Activated CD4-positive, alpha-beta T cell treated with anti-CD3 and anti-CD28 coated beads, Interleukin-2, amount 50 U/mL, for 24 hours (primary cell): ENCODE measurements around the gene ADGRD1.

Experiments
- DNase-seq, 2 donors: peaks; one replicate each; pipeline ENCODE4 v3.0.0-alpha.2; 2020; ENCODE audit warnings: low read depth in 1 of 2, low spot score in 1 of 2

The ADGRD1 gene

DNA sequence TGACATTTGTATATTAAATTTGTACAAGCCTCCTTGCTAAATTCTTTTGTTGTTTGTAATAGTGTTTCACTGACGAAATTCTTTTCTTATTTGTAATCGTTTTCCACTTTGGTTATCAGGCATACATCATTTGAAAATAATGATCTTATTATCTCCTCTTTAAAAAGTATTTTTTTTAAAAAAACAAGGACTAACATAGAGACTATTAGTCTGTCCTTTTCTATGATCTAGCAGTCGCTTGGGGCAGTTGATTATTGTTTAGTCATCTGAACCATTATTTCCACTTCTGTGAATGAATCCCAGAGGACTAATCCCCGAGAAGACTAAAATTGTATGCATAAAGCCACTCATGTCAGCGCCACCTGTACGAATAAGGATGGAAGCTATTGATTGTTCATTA is 11.5 kb downstream of the ADGRD1 start:
- no peak for DNase-seq

DNA sequence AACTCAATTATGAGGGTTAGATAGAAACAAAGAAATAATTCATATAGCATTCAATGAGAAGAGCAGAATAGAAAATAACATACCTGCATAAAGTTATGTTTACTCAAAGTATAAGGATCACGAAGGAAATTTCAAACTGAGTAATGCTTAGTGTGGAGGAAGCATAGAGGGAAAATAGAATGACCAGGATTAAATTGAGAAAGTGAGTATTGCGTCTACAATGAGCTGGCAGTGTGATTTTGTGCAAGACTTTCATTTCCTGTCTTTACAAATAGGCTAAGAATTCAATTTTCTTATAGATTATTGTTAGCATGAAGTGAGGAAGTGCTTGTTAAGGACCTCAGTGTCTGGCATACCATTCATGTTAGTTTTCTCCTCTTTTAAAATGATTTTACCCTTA is 12.0 kb downstream of the ADGRD1 start:
- DNase-seq: no peak

DNA sequence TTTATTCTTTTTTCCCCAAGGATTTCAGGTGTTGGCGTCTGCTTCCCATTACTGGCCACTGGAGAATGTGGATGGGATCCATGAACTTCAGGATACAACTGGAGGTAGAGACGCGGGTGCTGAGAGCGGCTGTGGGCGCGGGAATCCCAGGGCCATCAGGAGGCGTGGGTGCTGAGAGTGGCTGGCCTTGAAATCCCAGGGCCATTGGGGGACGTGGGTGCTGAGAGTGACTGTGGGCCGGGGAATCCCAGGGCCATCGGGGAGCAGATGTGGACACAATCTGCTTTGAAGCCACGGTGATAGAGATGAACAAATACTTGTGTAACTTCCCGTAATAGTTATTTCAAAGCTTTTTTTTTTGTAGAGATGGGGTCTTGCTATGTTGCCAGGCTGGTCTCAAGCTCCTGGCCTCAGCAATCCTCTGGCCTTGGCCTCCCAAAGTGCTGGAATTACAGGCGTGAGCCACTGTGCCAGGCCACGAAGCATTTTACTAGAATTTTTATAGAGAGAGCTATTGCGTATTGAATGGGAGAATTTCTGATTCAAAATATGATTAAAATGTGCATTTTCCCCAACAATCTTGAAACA is 12.8 kb downstream of the ADGRD1 start:
- DNase-seq: no peak

DNA sequence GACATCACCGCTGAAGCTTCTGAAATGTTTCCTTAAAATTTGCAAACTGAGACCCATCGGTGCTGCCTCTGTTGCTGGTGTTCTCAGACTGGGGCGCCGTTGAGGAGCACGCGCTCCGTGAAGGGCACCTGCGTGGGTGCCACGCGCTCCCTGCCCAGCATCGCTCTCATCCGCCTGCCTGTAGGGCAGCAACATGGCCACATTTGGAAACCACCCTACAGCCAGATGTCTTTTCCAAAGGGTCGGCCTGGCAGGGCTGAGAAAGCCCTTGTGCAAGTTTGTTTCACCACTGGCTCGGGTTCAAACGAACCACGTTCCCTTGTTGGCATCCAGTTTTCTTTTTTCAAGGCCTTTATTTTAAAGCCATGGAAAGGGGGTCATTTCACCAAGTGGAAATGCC is 13.9 kb downstream of the ADGRD1 start:
- DNase-seq: no peak

DNA sequence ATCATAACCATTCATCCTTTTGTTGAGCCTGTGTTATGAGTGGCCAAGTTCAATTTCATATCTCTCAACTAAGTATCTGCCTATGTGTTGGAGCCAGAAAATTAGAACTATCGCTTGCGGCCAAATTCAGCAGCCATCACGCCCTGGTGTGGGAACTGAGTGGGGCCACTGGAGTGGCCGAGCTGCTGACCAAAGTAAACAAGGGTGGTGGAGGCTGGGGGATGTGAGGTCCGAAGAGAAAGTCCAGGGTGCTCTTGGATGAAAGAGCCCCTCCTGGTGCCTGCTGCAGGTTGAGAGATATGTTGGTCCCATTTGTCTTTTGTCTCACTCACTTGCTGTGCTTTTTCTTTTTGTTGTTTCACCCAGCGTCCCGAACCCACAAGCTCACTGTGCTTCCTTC is 14.9 kb downstream of the ADGRD1 start:
- DNase-seq: no peak

DNA sequence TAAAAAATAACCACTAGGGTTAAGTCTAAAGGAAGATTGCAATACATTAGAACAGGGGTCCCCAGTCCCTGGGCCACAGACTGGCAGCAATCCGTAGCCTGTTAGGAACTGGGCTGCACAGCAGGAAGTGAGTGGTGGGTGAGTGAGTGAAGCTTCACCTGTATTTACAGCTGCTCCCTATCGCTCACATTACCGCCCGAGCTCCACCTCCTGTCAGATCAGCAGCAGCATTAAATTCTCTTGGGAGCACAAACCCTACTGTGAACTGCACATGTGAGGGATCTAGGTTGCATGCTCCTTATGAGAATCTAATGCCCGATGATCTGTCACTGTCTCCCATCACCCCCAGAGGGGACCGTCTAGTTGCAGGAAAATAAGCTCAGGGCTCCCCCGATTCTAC is 15.5 kb downstream of the ADGRD1 start:
- DNase-seq: no peak

DNA sequence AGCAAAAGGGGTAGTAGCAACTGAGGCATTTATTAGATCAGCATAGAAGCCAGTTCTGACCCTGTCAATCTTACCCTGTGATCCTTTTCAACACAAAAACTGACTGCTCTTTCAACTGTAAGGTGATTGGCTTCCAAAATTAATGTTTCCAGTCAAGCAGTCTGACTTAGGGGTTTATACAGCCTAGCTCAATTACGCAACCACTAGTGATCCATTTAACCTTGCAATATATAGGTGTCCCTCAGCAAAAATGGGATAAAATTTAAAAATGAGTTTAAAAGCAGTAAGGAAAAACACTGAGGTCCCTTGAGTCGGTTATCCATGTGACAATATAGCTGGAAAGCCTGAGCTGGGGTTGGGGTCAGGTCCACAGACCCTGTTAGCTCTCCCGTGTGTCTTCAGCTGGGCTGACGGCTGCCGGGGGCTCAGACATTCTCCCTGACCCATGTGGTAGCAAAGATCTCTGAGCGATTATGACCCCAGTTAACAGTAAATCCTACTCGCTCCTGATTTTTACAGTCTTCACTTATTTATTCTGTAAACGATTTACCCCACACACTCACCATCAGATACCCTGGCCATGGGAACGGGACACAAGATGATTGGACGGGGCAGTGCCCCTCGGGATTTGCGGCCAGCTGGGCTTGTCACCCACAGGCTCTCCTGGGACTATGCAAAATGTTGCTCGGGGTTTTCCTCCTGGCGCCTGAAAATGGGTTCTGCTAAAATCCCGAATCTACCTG is 16.6 kb downstream of the ADGRD1 start:
- DNase-seq: no peak

DNA sequence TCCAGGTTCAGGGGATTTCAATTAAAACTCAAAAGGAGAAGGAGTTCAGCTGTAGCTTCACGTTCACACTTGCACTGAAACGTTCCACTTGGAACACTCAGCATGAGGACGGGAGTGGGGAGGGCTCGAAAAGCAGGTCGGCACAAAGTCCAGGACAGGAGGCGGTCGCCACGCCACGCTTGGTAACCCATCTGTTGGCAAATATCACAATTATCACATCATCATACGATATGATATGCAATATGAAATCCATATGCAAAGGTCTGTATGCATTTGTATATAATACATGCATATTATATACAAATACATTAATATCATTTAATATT is 17.2 kb downstream of the ADGRD1 start:
- no peak for DNase-seq

DNA sequence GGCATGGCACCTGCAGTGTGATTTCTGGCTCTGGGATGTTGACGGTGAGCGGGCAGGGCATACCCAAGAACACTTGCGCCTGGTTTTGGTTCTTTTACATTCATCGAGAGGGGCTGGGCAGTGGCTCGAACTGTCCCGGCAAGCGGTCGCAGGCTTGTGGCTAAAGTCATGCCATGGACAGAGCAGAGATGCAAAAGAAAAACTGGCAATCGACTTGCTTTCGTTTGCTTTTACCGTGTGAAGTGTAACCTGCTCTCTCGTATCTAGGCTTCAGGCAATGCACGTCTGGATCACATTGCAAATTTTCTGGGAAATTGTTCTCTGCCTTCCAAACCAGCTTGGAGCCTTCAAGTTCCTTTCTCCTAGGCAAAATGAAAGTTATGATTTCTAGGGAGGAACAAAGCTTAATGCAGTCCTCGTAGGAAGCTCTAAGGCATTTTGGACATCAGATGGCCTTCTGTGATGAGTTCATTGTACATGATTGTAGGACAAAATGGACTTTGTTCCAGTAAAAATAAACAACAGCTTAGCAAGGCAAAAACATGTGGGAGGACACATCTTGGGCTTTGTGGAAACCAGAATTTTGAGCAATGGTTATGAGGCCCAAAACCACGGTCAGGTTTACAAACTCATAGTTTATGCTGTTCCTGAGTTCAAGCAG is 18.3 kb downstream of the ADGRD1 start:
- DNase-seq: no peak

DNA sequence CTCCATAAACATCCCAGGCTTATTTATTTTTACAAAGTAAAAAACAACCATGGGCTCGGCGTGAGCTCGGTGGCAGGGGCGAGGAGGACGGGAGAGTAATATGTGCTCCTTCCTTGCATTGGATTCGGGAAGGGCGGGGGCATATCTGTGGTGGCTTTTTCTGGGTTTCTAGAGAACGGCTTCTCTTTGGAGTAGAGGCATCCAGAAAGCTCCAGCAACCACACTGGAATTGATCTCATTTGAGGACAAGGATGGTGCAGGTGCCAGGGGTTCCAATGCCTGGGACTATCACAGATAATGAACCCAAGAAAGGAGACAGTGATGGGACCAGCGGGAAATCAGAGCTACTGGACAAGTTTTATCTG is 18.9 kb downstream of the ADGRD1 start:
- DNase-seq: no peak

DNA sequence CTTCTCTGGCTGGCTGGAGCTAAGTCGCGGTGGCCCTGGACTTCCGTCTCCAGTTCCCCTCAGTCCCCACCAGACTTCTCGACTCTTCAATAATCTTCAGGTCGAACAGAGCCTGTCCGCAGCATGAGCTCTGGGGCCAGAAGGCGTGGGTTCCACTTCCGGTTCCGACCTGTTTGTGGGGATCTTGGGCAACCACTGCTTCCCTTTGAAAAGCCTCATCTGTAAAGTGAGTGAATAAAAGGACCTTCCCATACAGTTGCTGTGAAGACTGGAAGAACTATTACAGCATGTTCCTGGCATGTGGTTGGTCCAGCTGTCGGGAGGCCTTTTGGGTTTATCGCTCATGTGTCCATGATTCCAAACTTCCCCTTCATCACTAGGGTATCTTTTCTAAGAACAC is 19.4 kb downstream of the ADGRD1 start:
- no peak for DNase-seq

DNA sequence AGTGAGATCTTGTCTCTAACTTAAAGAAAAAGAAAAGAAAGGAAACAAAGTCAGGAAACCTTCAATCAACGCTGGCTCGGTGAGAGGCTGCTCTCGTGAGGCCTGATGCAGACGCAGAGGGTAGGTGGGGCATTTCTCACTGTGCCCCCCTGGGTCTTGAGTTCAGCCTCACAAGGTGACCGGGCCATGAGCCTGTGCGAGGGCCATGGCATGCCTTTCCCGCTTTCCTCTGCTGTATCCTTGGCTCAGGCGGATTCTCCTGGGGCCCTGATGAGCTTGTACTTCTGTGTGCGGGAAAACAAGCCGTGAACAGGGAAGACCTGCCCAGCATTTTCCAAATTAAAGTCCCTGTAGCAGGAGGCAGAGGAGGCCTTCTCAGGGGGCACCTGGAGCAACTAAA is 20.2 kb downstream of the ADGRD1 start:
- DNase-seq: no peak

DNA sequence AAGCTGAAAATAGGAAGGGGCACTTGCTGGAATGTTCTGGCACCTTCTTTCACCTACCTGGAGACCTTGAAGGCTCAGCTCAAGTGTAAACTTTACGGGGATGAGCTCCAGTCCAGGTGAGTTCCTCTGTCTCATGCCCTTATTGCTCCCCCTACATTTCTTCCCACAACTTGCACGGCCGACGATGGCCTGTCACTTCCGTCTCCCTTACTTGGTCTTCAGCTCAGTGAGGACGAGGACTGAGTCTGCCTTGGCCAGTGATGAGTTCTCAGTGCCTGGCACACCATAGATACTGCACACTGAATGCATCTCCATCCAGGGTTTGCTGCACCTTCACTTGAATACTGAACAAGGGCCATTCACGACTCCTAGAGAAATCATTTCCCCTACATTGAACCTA is 21.4 kb downstream of the ADGRD1 start:
- no peak for DNase-seq

DNA sequence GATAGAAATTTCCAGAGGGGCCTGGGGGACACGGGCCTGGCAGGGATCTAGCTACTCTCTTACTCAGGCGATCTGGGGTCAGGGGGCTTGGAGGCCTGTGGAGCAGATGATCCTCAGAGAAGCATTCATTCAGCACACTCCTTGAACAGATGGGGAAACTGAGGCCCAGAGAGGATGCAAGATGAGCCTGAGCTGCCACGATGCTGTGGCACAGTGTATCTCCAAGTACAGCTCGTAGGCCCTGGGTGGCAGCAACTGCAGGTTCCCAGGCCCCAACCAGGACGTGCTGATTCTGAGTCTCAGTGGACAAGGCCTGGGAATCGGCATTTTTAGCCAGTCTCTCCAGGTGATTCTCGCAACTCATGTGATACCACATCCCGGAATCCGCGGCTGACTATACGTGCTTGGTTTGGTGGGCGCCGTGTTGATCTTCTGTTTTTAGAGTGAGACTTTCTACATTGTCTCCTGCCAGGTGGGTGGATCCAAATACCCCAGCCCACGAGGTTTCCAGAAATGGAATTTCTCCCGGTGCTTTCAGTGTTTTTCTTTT is 22.5 kb downstream of the ADGRD1 start:
- DNase-seq: no peak

DNA sequence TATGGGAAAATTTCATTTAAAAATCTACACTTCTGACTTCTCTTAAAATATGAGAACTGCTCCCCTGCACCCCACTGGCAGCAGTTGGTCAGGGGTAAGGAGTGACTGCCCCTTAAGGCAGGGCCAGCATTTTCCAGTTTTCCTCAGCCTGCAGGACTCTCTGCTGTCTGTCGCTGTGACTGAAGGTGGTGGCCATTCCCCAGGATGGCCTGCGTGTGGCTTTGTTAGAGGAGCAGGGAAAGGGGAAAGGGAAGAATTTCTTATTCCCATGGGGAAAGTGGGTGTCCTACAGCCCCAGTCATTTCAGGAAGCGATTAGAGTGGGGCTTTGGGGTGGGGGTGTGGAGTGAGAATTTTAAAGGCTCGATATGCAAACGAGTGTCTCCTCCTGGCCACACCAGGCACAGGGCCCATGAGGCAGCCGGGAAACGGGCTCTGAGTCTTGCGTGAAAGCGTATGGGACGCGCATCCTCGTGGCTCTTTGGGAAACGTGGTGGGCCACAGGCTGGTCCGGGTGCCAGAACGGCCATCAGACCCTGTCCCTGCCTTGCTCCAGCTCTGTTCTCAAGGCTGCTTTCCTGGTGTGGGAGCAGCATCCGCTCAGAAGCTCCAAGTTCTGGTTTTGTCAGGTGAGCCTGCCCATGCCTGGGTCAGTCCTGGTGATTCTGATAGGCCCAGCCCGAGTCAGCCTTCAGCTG is 23.5 kb downstream of the ADGRD1 start:
- no peak for DNase-seq

DNA sequence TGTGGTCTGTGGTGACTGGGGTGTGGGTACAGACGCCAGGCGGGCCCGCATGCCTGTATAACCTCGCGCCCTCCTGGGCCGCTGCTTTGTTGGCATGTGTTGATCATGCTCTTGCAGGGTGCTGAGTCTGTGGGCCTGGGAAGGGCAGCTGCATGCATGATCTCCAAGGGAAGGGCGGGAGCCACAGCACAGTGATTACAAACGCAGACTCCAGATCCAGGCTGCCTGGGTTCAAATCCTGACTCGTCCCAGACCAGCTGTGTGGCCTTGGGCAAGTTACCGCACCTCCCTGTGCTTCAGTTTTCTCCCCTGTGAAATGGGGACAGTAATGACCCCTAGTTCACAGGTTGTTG is 24.0 kb downstream of the ADGRD1 start:
- DNase-seq: no peak

DNA sequence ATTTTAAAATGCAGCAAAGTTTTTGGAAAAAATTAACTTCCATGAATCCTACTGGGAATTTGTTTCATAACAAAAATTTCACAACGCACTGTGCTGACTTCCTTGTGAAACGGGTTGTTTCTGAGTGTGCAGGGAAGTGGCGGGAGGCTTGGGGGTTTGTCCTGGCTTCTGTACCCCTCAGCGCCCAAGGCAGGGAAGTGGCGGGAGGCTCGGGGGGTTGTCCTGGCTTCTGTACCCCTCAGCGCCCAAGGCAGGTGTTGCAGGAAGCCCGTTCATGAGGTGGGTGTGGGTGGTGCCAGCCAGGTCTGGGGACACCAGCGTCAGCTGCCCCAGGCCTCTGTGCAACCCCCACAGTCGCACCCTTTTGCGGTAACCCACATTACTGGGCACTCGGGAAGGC is 25.1 kb downstream of the ADGRD1 start:
- no peak for DNase-seq

DNA sequence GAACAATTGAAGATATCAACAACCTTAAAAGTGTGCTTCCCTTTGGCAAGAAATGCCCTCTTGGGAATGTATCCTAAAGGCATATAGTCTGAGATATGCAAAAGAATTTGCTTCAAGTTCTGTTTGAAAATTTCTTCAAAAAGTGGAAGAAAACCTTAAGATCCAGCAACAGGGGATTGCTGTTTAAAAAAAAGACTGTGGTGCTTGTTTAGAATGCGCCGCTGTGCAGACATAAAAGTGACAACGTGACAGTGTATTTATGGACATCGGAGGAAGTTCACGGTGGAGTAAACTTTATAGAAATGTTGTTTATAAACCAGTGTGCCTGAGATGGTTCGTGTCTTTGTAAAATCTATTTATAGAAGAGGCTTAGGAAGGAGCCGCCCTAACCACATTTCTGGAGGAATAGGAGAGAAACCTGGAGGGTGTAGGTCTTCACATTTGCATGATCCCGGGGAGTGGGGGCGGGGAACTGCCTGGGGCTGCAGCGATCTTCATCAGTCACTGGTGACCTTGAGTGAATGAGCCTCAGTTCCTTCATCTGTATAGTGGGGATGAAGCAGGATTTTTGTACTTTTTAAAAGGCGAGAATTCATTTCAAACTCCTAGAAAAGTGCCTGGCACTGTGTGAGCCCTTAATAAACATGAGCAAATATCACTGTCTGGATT is 27.5 kb downstream of the ADGRD1 start:
- DNase-seq: no peak

DNA sequence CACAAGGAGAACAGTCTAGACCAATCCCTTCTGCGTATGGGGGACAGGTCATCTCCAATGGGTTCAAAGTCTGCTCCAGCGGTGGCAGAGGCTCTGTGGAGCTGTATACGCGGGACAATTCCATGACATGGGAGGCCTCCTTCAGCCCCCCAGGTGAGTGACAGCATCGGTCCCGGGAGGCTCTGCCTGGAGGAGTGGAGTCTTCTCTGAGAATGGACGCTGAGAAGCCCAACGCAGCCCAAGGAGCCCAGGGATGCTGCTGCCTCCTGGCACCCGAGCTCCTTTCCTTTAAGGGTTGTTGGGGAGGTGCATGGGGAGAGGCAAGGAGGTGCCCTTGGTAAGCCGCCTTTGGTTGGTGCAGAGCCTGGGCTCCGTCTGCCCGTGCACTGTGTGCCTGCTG is 28.2 kb downstream of the ADGRD1 start:
- DNase-seq: no peak

DNA sequence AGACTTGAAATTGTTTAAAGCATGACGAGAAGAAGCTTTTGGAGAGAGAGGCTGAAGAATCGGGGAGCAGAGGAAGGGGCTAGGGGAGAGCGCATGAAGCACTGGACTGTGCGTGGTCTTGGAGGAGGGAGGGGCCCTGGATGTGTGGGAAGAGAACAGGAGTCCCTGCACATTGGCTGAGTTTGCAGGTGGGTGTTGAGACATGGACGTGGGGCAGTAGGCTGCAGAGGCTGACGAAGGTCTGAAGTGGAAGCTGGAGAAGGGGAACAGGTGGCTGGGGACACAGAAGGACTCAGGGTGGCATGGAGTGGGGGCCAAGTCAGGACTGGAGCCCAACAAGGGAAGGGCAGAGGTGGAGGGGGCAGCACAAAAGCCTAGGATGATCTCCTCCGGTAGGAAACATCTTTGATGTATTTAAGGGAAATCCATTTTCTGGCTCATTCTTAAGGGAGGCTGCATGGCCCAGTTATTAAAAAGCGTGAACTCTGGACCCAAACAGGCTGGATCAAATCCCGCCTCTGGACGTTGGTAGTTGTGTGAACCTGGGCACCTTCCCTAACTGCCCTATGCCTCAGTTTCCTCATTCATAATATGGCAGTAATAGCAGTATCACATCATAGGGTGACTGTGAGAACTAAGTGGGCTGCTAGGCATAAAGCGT is 29.0 kb downstream of the ADGRD1 start:
- DNase-seq: no peak
